Activated naive CD8-positive, alpha-beta T cell treated with anti-CD3 and anti-CD28 coated beads, Interleukin-2, amount 50 U/mL, for 16 hours (primary cell): ENCODE measurements around the gene SLC16A7.

ENCODE experiments used
- DNase-seq: peaks from one replicate; pipeline ENCODE4 v3.0.0-alpha.2; 2020; ENCODE audit warnings: low read depth, low spot score

SLC16A7 gene

DNA sequence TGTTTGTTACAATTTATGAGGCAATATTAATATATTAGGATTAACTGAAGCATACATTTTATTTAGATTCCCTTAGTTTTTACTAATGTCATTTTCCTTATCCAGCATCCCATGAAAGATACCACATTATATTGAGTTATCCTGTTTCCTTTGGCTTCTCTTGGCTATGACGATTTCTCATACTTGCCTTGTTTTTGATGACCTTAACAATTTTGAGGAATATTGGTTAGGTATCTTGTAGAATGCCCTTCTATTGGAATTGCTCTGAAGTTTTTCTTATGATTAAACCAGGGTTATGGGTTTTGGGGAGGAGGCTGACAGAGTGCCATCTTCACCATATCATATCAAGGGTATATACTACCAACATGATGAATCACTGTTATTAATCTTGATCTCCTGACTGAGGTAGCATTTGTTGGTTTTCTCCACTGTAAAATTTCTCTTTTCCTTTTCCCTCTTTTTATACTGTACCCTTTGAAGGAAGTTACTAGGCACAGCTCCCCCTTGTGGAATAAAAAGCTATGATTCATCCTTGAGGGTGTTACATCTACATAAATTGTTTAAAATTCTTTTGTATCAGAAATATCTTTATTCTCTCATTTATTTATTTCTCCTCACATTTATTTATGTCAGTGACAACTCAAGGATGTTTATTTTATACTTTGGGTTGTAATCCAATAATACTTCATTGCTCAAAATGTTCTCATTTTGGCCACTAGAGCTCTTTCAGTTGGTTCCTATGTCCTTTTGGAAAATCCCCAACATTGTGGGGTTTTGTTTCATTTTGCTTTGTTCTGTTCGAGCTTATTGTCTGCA lies 239.0 kb downstream of the SLC16A7 start:
- DNase-seq, result no peak
